HG03097 (cell line): ENCODE measurements around the gene DNAJB13.
A peak's percentile ranks its signal among the peaks of the same experiment; 100 is the strongest.

Source experiments
- ATAC-seq: cut with Tn5 transposase; IDR thresholded peaks from one replicate; pipeline ENCODE4 v1.9.1; 2021; ENCODE audit not compliant: unreplicated experiment, low FRiP score

The DNAJB13 gene

DNA sequence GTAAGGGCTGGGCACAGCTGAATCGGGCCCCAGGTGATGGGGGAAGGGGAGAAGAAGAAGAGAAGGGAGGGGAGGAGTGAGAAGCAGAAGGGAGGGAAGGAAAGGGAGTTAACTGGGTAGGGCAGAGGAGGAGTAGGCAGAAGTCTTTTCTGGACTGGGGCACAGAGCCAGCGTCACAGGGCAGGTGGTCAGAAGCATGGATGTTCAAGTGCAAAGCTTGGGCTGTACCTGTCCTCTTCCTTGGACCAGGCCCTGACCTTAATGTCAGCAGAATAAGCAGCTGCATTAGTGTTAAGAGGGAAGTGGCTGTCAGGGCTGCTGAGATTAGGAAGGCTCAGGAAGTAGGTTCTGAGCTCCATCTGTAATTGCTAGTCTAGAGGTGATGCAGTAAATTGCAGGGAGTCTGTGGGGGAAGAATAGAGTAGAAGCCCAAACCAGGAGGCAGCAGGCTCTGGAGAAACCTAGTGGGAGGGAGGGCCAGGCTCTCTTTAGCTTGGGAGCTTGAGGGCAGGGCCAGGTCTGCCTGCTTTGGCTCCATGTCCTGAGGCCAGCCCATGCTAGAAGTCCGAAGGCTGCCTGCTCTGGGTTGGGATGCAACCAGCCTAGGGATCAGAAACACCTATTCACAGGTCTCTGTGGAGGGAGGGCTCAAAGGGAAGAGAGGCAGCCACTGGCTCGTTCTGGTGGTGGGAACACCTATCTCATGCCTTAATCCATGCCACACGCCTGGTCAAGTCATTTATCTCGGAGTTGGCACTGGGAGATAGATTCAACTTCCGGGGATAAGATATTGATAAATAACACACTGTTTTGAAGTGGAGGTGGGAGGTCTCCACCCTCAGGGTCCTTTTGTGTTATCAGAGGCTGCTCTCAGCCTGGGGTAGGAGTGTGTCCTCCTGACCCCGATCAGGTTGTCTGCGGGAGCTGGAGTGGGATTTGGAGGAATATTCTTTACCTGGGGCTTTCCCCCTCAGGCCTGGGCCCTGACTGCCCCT lies 59.8 kb downstream of the DNAJB13 start:
- ATAC-seq = no peak

- peak; percentile 63 for ATAC-seq
Measured at GRCh38 chr11:74011360-74012073, 60.7 kb downstream of the DNAJB13 start.

DNA sequence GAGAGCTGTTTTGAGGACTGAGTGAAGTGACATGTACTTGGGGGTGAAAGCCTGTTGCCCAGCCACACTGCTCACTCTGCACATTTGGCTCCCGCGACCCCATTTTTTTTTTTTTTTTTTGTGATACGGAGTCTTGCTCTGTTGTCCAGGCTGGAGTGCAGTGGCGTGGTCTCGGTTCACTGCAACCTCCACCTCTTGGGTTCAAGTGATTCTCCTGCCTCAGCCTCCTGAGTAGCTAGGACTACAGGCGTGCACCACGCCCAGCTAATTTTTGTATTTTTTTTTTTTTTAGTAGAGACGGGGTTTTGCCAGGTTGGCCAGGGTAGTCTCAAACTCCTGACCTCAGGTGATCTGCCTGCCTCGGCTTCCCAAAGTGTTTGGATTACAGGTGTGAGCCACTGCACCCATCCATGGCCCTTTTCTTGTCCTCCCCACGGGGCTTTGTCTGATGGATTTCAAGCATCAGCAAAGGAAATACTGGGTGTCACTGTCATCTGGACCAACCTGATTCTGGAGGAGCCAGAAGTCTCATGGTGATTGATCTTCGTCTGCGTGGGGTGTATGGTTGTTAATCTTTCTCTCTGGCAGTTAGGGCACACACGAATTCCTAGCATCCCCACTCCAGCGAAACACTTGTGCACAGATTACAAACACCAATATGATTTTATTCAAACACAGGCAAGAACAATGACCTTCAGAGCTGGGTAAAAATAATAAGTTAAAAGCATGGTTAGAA lies 61.4 kb downstream of the DNAJB13 start:
- no peak for ATAC-seq

DNA sequence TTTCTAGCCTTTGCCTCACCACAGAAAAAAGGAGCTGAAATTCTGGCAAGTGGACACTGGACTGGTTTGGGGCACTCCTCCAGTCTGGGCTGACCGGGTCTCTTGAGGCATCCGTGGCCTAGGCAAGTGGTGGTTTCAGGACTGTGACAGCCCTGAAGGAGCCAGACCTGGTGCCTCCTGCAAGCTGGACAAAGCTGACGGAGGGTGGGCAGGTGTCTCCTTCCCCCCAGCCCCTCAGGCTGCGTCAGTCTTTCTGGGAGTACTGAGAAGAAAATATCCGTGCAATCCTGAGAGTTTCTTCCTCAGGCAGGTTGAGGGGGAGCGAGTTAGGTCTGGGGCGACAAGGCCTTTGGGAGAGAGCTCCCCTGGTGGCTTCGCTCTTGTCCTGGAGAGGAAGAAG lies 62.3 kb downstream of the DNAJB13 start:
- ATAC-seq = no peak

DNA sequence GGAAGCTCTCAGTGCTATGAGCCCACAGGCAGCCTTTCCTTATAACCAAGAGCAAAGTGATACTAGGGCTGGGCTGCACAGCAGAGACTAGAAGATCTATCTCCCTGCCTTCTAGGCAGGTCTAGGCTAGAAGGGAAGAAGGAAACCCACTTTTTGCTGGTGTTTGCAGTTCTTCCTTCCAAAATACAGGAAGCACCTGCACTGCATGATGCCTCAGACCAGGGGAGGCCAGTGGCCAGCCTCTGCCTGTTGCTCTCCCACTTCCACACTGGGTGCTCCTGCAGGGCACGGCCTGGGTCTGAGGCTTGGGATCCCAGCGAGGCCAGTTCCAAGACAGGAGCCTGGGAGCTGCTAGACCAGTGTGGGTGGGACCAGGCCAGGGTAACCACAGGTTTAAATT lies 64.1 kb downstream of the DNAJB13 start:
- no peak for ATAC-seq

- no peak for ATAC-seq
Measured at GRCh38 chr11:74015919-74016684, 65.3 kb downstream of the DNAJB13 start.

DNA sequence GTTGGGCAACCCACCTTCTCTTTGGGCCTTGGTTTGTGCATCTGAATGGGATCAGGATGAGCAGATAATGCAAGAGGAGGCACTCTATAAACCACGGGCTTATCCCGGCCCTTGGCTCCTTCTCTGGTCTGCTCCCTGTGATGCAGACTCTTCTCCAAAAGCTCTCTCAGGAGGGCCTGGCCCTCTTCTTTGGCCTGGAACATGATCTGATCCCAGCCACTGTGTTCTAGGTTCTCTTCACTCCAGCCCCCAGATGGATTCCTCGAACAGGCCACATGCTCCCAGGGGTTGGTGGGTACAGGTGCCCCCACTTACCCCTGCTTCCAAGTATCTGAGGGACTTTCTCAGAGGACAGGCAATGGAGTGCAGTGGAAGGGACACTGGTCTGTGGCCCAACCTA lies 66.8 kb downstream of the DNAJB13 start:
- no peak for ATAC-seq

GRCh38 chr11:74018331-74019005 lies 67.6 kb downstream of the DNAJB13 start:
- no peak for ATAC-seq

DNA sequence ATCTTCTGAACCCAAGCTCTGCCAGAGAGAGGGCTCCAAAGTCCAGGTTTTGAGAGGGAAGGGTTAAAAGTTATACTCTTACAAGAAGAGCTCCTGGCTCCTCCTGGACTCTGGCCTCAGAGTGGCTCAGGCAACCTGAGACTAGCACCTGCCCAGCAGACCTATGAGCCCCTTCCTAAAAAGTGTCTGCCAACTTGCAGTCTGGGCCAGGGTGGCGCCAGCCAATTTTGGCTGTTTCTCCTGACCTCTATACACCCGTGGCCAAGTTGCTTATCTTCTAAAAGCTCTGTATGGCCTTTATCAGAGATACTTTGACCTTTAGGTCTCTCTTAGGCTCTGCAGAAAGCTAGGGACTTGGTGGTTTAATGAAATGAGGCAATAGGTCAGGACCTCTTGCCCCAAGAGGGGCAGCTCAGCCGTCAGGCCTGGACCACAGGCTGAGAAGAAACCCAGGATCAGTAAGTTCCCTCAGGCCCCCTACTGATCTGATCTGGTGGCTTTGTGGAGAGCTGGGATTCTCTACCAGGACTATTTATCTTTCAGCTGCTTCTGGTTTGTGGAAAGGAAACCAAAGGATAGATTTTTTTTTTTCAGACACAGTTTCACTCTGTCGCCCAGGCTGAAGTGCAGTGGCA lies 68.4 kb downstream of the DNAJB13 start:
- no peak for ATAC-seq

DNA sequence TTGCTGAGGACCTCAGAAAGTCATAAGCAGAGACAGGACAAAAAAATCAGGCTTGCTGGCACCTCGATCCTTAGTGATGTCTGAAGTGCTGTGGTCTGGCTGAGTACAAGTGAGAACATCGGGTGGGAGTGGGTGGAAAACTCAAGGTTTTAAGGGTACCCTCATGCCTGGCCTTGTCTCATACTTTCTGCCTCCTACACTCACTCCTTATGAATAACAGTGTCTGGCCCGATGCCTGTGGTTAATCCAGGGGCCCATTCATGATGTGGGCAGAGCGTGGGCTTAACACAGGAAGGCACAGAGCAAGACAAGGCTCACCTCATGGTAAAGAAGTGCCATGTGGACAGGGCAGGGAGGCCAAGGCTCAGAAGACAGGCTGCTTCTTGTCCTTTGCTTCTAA lies 69.0 kb downstream of the DNAJB13 start:
- no peak for ATAC-seq
